SW480 (cell line): ENCODE results near the gene NR3C2.

Experiments
- DNase-seq: peaks from one replicate; pipeline ENCODE4 v3.0.0-alpha.2; 2016; ENCODE audit warnings: low spot score

NR3C2 gene

DNA sequence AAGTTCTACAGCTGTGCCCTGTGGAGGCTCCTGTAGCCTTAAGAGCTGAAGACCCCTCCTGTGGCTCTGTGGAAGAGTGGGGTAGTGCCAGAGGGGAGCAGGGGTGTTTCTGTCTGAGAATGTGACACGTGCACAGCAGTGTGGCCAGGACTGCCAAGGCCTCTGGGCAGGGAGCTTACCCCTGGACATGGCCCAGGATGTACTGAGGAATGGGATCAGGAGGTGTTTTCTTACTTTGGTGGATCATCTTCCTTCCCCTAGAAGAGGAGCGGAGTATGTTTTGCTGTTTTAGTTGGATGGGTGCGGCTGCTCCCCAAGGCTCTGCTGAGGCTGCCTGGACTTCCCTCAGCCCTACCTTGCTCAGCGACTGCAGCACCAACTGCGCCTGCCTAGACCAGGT is 367.8 kb downstream of the NR3C2 start:
- DNase-seq, result no peak

- DNase-seq, result no peak
Measured at GRCh38 chr4:148073349-148073748, 368.9 kb downstream of the NR3C2 start.

GRCh38 chr4:148072789-148073188 is 369.4 kb downstream of the NR3C2 start:
- DNase-seq, result no peak

GRCh38 chr4:148071009-148071408 is 371.2 kb downstream of the NR3C2 start:
- DNase-seq, result no peak

DNA sequence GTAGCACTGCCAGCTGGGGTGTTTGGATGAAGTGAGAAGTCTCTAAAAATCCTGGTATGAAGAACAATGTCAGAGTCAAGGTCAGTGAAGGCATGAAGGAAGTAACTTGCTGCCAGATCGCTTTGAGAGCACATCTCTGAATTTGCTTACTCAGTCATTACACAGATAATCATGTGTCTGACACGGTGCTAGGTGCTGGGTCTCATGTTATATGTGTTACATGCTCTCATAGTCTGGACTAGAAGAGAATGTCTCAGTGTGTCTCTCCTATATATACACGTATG is 372.4 kb downstream of the NR3C2 start:
- no peak for DNase-seq

DNA sequence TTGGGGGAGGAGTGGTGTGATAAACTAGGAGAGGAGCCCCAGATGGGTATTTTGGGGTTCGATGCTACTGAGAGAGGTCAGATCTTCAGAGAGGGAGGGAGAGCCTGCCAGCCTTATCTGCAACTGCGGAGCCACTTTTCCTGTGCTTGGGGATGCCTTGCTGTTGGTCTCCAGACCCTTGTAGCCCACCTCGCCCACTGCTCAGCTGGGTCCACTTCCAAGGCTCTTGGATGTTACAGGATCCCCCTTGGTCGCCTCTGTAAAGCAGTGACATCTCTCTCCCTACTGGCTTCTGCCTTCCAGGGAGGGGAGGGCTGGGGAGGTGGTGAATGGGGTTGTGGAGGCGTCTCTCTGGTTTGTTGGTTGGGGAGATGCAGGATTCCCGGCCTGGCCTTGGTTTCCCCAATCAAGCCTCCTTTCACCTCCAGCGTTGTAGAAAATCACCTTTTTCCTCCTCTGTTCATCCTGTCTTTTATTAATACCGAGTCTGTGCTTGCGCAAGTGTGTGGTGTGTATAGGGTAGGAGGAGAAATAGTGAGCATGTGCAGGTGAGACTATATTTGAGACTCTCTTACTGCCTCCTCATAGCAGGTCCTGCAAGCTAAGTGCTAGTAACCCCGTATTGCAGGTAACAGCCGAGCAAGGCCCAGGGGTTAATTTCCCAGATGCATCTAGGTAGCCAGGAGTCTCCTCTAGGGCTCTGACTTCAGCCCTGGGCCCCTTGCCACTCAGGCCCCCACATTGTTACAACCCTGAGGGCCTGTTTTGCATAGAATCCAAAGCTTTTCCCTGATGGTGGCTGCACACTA is 372.9 kb downstream of the NR3C2 start:
- DNase-seq, result no peak

GRCh38 chr4:148068065-148068911 is 373.9 kb downstream of the NR3C2 start:
- DNase-seq, result no peak

- no peak for DNase-seq
Measured at GRCh38 chr4:148067301-148067916, 374.8 kb downstream of the NR3C2 start.

DNA sequence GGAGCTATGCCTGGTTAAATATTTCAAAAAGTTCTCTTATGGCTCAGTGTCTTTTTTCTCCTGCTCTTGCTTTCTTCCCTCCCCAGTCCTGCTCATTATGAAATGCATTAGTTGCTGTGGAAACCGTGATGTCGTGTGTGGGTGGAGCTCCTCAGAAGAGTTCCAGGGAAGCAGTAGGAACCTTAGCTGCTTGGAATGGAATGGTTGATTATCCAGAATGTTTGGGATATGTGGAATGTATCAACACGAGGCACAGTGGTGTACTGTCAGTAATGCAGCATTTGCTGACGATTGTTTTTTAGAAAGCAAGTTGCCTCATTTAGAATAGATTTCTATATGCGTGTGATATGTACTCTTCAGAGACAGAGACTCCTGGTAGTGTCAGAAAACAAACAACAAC is 377.1 kb downstream of the NR3C2 start:
- no peak for DNase-seq

- DNase-seq, result no peak
Measured at GRCh38 chr4:148064451-148064850, 377.8 kb downstream of the NR3C2 start.

GRCh38 chr4:148062301-148062950 is 379.8 kb downstream of the NR3C2 start:
- peak; percentile 5 for DNase-seq

DNA sequence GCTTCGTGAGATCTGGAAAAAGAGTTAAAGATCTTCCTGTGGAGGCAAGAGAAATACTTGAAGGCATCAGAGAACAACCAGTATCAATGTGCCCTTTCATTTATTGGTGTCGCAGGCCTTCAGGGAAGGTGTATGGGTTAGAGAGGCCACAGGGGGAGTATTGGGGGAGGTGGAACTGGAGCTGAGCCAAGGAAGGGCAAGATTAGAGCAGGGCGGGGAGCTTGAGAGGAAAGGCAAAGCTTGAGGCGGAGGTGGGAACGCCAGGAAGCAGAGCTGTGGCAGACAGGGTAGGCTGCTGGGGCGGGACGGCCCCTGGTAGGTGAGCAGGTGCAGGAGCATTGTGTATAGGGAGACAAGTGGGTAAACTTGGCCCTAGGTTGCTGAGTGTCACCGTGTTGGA is 380.4 kb downstream of the NR3C2 start:
- no peak for DNase-seq

DNA sequence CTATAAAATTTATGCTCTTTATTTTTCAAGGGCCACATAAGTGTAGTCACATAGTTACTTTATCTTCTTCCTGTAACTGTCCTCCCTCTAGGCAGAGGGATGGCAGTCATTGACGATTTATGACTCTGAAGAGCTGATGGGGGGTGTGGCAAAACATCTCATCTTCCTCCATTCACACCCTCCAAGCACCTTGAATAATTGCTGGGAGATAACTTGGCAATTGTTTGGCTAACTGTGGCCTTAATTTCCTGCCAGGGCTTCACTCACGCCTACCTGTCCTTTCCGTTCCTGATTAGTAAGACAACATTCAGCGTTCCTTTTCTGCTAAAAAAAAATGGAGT is 381.1 kb downstream of the NR3C2 start:
- DNase-seq, result no peak

DNA sequence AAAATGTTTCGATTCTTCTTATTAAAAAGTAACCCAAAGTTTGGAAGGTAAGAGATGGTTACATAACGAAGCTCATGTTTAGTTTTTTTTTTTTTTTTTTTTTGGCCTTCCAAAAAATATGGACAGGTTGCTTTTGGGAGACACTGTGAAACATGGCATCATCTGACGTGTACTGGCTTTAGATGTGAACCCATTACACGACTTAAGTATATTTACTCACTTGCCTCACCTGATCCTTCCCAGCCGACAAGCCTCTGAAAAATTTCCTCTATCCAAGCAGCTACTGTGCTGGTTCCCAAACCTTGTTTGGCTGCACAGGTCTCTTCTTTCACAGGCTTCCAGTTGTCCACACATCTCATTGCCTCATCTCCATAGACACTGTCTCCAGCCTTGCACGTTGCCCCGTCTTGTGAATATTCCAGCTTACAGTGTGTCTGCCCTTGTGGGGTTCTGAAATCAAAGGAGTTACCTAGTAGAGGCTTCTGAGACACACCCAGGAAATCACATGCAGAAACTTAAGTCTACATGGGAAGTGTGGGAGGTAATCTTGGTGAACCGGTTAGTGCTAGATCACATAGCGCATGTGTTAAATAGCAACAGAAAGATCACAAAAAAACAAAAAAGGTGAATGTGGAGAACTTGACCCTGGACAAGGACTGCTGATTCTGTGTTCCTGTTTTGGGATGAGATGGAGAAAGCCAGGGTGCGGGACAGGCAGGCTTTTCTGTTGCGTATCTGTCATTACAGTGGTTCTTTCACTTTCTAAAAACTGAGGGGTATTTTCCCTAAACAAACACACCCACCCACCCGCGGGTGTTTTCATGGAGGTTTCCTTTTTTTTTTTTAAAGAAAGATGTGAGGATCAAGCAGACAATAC is 381.7 kb downstream of the NR3C2 start:
- DNase-seq, result no peak

- no peak for DNase-seq
Measured at GRCh38 chr4:148059617-148060180, 382.5 kb downstream of the NR3C2 start.

DNA sequence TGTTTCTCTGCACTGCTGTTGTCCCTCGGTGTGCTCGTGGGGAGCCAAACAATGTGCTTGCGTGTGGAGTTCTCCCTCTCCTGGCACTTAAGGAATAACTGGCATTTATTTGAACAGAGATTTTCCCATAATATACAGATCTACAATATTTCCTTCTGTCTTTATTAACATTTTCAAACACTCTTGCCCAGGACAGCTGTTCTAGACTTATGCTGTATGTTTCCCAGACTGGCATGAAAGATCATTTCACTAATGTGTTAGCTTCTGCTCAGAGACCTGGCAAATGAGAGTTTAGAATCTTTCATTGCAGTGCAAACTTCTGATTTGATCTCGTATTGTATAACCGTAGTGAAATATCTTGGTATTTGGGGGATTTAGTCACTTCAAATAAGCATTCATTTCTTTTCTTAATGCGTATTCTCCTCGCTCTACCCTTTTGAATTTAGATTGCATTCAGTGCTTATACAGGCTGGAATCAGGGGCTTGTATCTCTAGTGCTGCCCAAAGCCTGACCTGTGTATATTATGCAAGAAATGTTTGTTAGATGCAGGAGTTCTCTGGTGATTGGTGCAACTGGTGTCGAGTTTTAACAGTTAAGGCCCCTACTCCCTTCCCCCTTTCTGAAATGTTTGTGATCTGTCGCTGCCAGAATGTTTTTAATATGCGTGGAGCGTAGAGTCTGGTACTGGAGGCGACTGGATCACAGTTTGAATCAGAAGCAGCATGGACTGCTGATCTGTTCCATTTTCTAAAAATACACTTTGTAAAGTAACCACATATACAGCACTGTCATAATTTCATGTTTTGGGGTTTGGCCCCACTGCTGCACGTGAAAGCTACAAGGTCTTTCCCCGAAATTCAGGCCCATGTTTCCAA is 384.0 kb downstream of the NR3C2 start:
- no peak for DNase-seq

- no peak for DNase-seq
Measured at GRCh38 chr4:148057516-148057915, 384.7 kb downstream of the NR3C2 start.

DNA sequence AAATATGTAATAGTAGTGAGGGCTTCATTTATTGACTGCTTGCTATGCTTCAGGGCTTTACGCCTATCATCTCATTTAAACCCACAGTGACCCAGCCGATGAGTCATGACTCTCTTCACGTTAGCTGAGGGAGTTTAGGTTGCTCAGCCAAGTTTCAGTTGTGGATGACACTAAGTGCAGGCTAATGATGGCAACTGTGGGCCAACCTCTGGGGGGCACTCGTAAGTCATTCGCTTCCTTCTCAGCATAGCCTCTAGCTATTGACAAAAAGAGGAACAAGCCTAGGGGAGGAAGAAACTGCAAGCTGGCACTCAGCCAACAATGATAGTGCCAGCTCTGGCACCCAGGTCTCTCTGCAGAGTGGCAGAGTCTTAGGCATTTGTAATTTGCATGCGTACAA is 385.3 kb downstream of the NR3C2 start:
- no peak for DNase-seq

DNA sequence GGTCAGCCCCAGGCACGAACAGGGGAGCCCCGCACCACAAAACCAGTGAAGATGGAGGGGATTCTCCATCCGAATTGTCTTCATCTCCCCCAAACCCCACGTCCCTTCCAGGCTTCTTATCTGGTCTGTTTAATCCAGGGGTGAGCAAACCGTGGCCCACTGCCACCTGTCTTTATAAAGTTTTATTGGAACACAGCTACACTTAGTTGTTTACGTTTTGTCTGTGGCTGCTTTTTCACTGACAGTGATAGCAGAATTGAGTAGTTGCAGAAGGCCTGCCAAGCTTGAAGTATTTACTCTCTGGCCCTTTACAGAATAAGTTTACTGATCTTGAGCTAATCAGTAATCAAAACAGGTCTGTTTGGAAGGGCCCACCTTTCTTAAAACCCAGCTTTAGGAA is 386.4 kb downstream of the NR3C2 start:
- DNase-seq, result no peak

GRCh38 chr4:148054275-148054674 is 387.9 kb downstream of the NR3C2 start:
- no peak for DNase-seq
